Ectodermal cell (in vitro differentiated cells): ENCODE measurements around the gene WDR18.

Source experiments
- H3K27ac ChIP-seq: 2 replicates; pipeline ENCODE4 v1.7.0; 2013; ENCODE audit warnings: mild to moderate bottlenecking, low read depth, low read length; ENCODE audit not compliant: insufficient read depth, poor library complexity, severe bottlenecking
- H3K27me3 ChIP-seq: 2 replicates; pipeline ENCODE4 v1.7.0; 2013; ENCODE audit warnings: mild to moderate bottlenecking, low read length; ENCODE audit not compliant: insufficient read depth, control insufficient read depth, poor library complexity, severe bottlenecking
- H3K36me3 ChIP-seq: one replicate; pipeline ENCODE4 v1.7.0; 2013; ENCODE audit warnings: low read length; ENCODE audit not compliant: control insufficient read depth, insufficient read depth
- H3K4me1 ChIP-seq: one replicate; pipeline ENCODE4 v1.7.0; 2013; ENCODE audit warnings: low read length; ENCODE audit not compliant: control insufficient read depth, insufficient read depth
- H3K4me3 ChIP-seq: 2 replicates; pipeline ENCODE4 v1.7.0; 2013; ENCODE audit warnings: low read depth, low read length, control low read depth; ENCODE audit not compliant: insufficient read depth
- H3K9me3 ChIP-seq: 2 replicates; pipeline ENCODE4 v1.7.0; 2013; ENCODE audit warnings: mild to moderate bottlenecking, low read length, moderate library complexity; ENCODE audit not compliant: control insufficient read depth
- WGBS, 2 experiments: methylation state at CpG; one replicate each; pipeline ENCODE4 v1.1.7; 2013; ENCODE audit warnings: missing lambda C conversion rate in 2 of 2; 5-methylcytosine and 5-hydroxymethylcytosine counted together

WDR18 gene

DNA sequence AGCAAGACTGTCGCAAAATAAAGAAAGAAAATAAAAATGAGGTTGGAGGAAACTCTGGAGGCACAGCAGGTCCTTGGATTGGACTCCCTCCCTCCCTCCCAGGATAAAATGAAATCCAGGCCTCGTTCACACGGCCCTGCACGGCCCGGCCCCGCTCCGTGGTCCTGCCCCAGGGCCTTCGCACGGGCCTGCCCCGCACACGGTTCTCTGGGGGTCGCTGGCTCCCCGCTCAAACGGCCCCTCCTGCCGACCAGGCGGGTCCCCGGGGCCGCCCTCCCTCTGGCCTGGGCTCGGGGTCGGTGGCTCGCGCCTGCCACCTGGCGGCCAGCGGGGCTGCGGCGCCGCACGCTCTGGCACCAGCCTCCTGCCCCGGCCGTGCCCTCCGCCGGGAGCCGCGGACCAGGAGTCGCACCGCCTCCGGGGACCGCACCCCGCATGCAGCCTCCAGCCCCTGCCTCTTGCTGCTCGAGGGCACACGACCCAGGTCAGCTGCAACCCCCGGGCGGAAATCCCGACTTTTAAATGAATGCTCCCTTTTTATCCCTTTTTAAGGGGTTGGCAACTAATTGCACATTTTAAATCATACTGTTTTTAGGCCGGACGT, 1.5 kb upstream of the WDR18 start:
- peaks cover 14% of the 10 kb centered on the region for H3K4me1 ChIP-seq
- no peaks in the 10 kb centered on the region for H3K27me3 ChIP-seq
- H3K4me3 ChIP-seq = no peak overlapping the region
- H3K27ac ChIP-seq = no peak overlapping the region
- WGBS, 2 experiments = 7% methylated on average over 46 of the region's 46 CpGs
- H3K9me3 ChIP-seq = no peaks in the 10 kb centered on the region
- H3K36me3 ChIP-seq = peaks cover 20% of the 10 kb centered on the region

DNA sequence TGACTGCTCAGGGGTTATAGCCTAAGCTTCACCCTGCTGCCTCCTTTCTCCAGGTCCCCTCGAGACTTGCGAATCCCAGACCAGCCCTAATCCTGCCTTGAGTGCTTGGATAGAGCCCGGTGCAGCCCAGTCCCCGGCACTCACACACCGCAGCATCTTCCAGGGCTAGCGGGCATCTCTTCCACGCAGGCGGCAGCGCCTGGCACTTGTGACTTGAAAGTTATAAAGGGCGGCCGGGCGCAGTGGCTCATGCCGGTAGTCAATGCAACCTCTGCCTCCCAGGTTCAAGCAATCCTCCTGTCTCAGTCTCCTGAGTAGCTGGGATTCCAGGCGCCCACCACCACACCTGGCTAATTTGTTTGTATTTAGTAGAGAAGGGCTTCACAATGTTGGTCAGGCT, 1.9 kb downstream of the WDR18 start:
- H3K9me3 ChIP-seq = no peaks in the 10 kb centered on the region
- WGBS, 2 experiments = 89% methylated on average over 14 of the region's 14 CpGs
- H3K4me1 ChIP-seq = no peaks in the 10 kb centered on the region
- H3K27me3 ChIP-seq = no peaks in the 10 kb centered on the region
- H3K4me3 ChIP-seq = no peak overlapping the region
- H3K36me3 ChIP-seq = peaks cover 23% of the 10 kb centered on the region
- H3K27ac ChIP-seq = no peak overlapping the region

DNA sequence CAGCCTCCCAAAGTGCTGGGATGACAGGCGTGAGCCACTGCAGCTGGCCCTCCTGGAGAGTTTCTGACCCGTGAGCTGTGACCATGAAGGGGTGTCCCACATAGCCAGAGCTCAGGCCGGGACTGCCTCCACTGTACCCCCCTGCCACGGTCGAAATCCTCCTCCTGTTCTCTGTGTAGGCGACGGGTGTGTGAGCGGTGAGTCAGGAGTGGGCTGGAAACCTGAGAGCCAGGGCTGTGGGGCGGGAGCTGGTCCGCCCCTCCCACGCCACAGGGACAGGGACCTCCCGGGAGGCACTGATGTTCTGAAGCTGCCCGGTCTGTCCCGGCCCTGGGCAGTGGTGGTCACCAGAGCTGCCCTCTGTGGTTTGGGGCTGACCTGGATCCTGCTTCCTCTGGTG, 3.9 kb downstream of the WDR18 start:
- Histone ChIP-seq H3K36me3 (peaks cover 31% of the 10 kb centered on the region), H3K4me1 (no peaks in the 10 kb centered on the region), H3K4me3 (no peak overlapping the region), H3K27me3 (no peaks in the 10 kb centered on the region), H3K27ac (no peak overlapping the region), H3K9me3 (no peaks in the 10 kb centered on the region)
- 76 to 77% methylated on average over 14 of the region's 14 CpGs for WGBS, 2 experiments

DNA sequence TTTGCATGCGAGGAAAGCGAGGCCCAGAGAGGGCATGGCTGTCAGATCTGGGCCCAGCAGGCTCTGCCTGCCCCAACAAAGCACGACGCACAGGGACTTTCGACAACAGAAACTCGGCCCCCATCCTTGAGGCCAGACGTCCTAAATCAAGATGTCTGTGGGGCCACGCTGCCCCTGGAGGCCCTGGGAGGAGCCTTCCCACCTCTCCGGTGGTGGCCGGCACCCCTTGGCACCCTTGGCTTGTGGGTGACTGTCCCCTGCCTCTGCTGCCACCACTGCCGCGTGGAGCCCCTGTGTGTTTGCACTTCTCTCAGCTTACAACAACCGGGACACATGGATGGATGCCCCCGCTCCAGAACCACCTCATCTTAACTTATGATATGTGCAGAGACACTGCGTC, 4.4 kb downstream of the WDR18 start:
- WGBS, 2 experiments = 87 to 89% methylated on average over 15 of the region's 15 CpGs
- Histone ChIP-seq H3K27ac (no peak overlapping the region), H3K27me3 (no peaks in the 10 kb centered on the region), H3K4me3 (no peak overlapping the region), H3K4me1 (no peaks in the 10 kb centered on the region), H3K36me3 (peaks cover 31% of the 10 kb centered on the region), H3K9me3 (no peaks in the 10 kb centered on the region)

DNA sequence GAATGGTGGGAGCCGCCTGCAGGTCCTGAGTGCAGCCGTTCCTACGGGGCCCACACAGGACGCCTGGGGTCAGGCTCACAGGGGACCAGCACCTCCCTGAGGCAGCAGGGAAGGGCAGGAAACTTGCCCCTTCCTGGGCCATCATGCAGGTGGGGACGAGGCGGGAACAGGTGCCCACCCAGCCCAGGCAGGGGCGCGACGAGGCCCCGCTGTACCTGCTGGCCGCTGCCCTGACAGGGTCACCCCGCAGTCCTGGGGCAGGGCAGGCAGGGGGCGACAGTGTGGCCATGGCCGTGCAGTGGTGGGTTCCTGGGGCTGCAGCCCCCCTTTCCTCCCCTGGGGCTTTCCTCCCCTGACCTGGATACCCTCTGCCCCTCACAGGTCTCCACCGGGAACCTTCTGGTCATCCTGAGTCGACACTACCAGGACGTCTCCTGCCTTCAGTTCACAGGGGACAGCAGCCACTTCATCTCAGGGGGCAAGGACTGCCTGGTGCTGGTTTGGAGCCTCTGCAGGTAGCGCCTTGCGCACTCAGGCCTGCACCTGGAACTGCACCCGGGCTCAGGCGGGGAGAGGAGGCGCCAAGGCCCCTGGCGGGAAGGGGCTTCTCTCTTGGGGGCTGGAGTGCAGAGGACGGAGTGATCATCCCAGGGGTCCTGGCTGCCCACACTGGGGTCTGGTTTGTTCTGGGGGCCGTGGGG, 5.4 kb downstream of the WDR18 start:
- no peaks in the 10 kb centered on the region for H3K27me3 ChIP-seq
- no peaks in the 10 kb centered on the region for H3K4me1 ChIP-seq
- no peak overlapping the region for H3K27ac ChIP-seq
- WGBS, 2 experiments = 90% methylated on average over 25 of the region's 25 CpGs
- H3K4me3 ChIP-seq = no peak overlapping the region
- H3K9me3 ChIP-seq = no peaks in the 10 kb centered on the region
- peaks cover 31% of the 10 kb centered on the region for H3K36me3 ChIP-seq

DNA sequence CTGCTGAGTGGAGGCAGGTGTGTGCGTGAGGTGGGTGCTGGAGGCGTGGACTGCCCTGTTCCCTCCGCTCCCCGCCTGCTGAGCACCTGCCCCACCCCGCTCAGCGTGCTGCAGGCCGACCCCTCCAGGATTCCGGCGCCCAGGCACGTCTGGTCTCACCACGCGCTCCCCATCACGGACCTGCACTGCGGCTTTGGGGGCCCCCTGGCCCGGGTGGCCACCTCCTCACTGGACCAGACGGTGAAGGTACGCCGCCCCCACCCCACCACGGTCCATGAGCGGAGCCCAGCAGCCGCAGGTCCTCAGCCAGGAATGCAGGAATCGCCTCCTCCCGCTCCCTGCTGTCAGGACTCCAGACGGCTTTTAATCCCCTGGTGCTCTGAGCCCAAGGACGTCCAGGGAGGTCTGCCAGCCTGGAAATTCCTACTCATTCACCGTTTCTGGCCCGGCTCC, 6.0 kb downstream of the WDR18 start:
- Histone ChIP-seq H3K4me3 (no peak overlapping the region), H3K9me3 (no peaks in the 10 kb centered on the region), H3K27ac (no peak overlapping the region), H3K27me3 (no peaks in the 10 kb centered on the region), H3K4me1 (no peaks in the 10 kb centered on the region), H3K36me3 (peaks cover 31% of the 10 kb centered on the region)
- WGBS, 2 experiments = 83 to 84% methylated on average over 27 of the region's 27 CpGs

DNA sequence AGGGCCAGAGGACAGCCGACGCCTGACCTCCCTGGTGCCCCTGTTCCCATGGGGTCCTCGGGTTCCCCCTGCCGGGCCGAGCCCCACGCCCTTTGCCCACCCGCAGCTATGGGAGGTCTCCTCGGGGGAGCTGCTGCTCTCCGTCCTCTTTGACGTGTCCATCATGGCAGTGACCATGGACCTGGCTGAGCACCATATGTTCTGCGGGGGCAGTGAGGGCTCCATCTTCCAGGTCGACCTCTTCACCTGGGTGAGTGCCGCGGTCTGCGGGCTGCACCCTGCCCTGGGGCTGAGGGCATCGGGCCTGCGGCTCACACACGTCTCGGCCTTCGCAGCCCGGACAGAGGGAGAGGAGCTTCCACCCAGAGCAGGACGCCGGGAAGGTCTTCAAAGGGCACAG, 6.6 kb downstream of the WDR18 start:
- no peak overlapping the region for H3K27ac ChIP-seq
- peaks cover 29% of the 10 kb centered on the region for H3K36me3 ChIP-seq
- H3K4me1 ChIP-seq = no peaks in the 10 kb centered on the region
- H3K4me3 ChIP-seq = no peak overlapping the region
- H3K27me3 ChIP-seq = peaks cover 1% of the 10 kb centered on the region
- H3K9me3 ChIP-seq = no peaks in the 10 kb centered on the region
- WGBS, 2 experiments = 92% methylated on average over 23 of the region's 23 CpGs

DNA sequence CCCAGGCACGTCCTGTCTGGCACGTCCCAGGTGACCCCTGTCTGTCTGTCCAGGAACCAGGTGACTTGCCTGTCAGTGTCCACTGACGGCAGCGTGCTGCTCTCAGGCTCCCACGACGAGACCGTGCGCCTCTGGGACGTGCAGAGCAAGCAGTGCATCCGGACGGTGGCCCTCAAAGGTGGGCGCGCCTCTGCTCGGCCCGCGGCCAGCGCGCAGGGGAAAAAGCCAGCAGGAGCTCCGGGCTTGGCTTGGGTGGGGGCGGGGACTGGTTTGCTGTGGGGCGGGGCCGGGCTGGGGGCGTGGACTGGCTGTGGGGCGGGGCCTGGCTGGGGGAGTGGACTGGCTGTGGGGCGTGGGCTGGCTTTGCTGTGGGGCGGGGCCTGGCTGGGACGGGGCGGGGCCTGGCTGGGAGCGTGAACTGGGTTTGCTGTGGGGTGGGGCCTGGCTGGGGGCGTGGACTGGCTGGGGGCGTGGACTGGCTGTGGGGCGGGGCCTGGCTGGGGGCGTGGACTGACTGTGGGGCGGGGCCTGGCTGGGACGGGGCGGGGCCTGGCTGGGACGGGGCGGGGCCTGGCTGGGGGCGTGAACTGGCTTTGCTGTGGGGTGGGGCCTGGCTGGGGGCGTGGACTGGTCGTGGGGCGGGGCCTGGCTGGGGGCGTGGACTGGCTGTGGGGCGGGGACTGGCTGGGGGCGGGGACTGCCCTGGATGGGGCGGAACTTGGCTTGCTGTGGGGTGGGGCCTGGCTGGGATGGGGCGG, 7.2 kb downstream of the WDR18 start:
- Histone ChIP-seq H3K4me1 (peaks cover 4% of the 10 kb centered on the region), H3K27ac (no peak overlapping the region), H3K27me3 (peaks cover 7% of the 10 kb centered on the region), H3K4me3 (no peak overlapping the region), H3K9me3 (no peaks in the 10 kb centered on the region), H3K36me3 (peaks cover 23% of the 10 kb centered on the region)
- 88 to 90% methylated on average over 42 to 44 of the region's 47 CpGs for WGBS, 2 experiments

DNA sequence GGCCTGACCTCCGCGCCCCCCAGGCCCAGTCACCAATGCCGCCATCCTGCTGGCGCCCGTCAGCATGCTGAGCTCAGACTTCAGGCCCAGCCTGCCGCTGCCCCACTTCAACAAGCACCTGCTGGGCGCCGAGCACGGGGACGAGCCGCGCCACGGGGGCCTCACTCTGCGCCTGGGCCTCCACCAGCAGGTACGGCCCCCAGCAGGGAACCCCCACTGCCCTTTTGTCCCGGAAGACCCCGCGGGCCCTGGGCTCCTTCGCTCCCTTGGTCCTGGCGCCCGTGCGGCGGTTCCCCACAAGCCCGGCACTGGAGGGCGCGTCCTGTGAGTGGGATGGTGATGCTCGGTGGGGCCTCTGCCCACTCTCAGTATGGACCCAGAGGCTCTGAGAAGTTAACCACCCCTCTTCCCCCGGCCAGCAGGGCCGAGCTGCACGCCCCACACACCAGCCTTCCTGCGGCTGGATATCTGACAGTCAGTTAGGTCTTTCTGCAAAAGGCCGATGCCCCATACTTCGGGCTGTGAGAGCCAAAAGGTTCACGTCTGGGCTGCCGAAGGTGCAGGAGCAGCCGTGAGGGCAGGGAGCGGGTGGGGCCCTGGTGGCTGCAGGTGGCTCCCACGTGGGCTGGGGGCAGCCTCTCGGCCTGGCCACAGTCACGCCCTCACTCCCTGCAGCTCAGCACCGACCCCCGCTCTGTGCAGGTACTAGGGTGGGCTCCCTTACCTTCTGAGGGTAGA, 8.0 kb downstream of the WDR18 start:
- H3K4me3 ChIP-seq = no peak overlapping the region
- H3K27me3 ChIP-seq = peaks cover 15% of the 10 kb centered on the region
- H3K4me1 ChIP-seq = peaks cover 4% of the 10 kb centered on the region
- 95% methylated on average over 42 of the region's 42 CpGs for WGBS, 2 experiments
- H3K27ac ChIP-seq = no peak overlapping the region
- peaks cover 16% of the 10 kb centered on the region for H3K36me3 ChIP-seq
- H3K9me3 ChIP-seq = no peaks in the 10 kb centered on the region

DNA sequence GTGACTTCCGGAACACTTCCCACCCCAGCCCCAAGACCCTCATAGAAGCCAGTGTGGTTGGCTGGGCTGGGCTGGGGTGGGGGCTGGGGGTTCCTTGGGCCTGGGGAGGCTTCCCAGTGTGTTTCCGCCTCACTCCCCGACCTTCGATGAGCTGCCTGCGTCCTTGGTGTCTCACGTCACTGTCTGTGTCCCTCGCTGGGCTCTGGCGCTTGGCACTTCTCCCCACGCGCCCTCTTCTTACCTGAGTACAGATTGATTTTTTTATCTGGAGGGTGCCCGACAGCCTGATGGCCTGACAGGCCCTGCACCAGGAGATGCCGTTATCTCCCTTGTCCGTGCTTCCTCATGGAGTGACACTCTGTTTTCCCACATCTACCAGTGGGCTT, 8.5 kb downstream of the WDR18 start:
- H3K36me3 ChIP-seq = peaks cover 11% of the 10 kb centered on the region
- WGBS, 2 experiments = 95 to 96% methylated on average over 13 of the region's 13 CpGs

More for the DNA sequence above, 8.5 kb downstream of the WDR18 start:
- H3K27me3 ChIP-seq = peaks cover 20% of the 10 kb centered on the region
- H3K9me3 ChIP-seq = no peaks in the 10 kb centered on the region
- H3K4me1 ChIP-seq = peaks cover 4% of the 10 kb centered on the region
- H3K4me3 ChIP-seq = no peak overlapping the region
- no peak overlapping the region for H3K27ac ChIP-seq
